ENCODE results near the gene YPEL2.

Gene YPEL2

DNA sequence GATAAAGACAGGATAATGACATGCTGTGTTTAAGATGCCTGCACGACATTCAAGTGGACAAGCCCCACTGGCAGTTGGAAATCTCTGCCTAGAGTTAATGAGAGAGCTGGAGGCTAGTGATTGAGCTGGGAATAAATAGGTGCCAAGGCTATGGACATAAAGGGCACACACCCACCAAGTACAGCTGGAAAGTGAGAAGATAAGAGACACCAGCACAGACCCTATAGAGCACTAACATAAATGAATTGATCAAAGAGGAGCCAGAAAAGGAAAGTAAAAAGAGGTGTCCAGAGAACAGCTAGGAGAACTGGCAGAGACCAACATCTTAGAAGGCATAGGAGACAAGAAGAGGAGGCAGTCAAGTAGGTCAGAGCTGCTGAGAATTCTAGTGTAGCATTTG, 101.2 kb downstream of the YPEL2 start:
- no peak for DNase-seq (ENCODE audit: insufficient read length)
- TF ChIP-seq TAF1 (IDR thresholded peaks at IDR 0.05; ENCODE audit: borderline replicate concordance, low read depth, low read length) = no peak
- TF ChIP-seq POLR2A (IDR thresholded peaks at IDR 0.05; ENCODE audit: low read depth, low read length) = no peak
- TF ChIP-seq POLR2AphosphoS5 (IDR thresholded peaks at IDR 0.05; ENCODE audit: low read depth, low read length) = no peak
- FAIRE-seq = no peak

DNA sequence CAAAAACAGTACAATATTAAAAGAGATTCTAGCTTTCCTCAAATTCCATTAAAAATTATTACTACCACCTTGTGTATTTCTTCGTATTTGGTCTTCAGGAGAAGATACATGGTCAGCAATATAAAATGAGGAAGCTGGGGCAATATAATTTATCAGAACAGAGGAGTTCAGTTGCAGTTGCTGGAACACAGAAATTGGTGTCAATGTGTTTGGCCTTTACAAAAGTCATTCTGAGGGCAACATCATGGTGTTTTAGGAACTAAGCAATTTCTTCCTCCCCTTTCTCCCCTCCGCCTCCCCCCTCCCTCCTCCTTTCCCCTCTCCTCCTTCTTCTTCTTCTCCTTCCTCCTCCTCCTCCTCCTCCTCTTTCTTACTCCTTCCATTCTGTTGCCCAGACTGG, 102.1 kb downstream of the YPEL2 start:
- DNase-seq (ENCODE audit: insufficient read length) (no peak), FAIRE-seq (no peak)
- no peak for TF ChIP-seq POLR2AphosphoS5 (IDR thresholded peaks at IDR 0.05; ENCODE audit: low read depth, low read length)
- no peak for TF ChIP-seq TAF1 (IDR thresholded peaks at IDR 0.05; ENCODE audit: borderline replicate concordance, low read depth, low read length)
- TF ChIP-seq POLR2A (IDR thresholded peaks at IDR 0.05; ENCODE audit: low read depth, low read length) = no peak

DNA sequence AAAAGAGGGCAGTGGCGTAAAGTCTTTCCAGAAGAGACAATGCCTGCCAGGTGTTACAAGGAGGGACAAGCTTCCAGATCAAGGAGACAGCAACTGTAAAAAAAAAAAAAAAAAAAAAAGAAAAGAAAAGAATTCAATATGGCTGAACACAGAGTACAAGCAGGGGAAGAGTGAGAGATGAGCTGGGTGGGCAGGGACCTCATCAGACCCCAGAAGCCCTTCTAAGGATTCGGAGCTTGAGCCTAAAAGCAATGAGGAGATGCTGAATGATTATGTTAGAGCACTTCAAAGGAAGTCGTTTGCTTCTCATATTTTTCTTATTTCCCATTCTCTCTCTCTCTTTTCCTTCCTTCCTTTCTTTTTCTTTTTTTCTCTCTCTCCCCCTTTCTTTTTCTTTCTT, 103.0 kb downstream of the YPEL2 start:
- FAIRE-seq (no peak), DNase-seq (ENCODE audit: insufficient read length) (no peak)
- TF ChIP-seq POLR2AphosphoS5 (IDR thresholded peaks at IDR 0.05; ENCODE audit: low read depth, low read length) (no peak), POLR2A (IDR thresholded peaks at IDR 0.05; ENCODE audit: low read depth, low read length) (no peak), TAF1 (IDR thresholded peaks at IDR 0.05; ENCODE audit: borderline replicate concordance, low read depth, low read length) (no peak)

DNA sequence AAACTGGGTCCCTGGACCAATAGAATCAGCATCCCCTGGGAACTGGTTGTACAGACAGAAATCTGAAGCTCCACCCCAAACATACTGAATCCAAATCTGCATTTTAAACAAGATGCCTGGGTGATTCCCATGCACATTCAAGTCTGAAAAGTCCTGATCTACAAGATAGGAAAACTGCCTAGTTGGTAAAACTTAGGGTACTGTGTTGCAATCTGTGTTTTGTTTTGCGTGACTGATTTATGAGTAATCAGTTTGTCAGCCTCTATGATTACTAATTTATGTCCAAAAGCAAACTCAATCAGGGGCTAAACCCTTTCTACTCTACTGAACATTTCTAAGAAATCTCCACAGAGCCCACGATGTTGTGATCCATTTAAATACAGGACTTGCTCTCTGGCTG, 103.8 kb downstream of the YPEL2 start:
- TF ChIP-seq POLR2A (IDR thresholded peaks at IDR 0.05; ENCODE audit: low read depth, low read length) = no peak
- no peak for TF ChIP-seq POLR2AphosphoS5 (IDR thresholded peaks at IDR 0.05; ENCODE audit: low read depth, low read length)
- TF ChIP-seq TAF1 (IDR thresholded peaks at IDR 0.05; ENCODE audit: borderline replicate concordance, low read depth, low read length) = no peak
- no peak for DNase-seq (ENCODE audit: insufficient read length)
- FAIRE-seq = no peak

DNA sequence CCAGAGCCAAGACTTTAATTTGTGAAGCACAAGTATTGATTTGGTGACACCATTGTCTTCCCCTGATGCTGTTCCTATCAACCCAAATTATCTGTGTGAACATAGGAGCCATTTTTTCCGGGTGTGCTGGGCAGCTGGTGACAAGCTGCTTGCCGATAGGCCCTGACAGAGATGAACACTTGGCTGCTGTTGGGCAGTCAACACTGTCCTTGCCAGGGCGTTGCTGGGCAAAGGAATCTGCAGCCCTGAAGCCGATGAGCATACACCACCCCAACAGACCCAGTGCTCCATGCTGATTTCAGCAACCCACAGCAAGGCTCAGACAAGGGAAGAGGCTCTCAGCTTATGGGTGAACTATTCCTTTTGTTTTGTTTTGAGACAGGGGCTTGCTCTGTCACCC, 105.4 kb downstream of the YPEL2 start:
- FAIRE-seq (no peak), DNase-seq (ENCODE audit: insufficient read length) (no peak)
- TF ChIP-seq TAF1 (IDR thresholded peaks at IDR 0.05; ENCODE audit: borderline replicate concordance, low read depth, low read length) (no peak), POLR2AphosphoS5 (IDR thresholded peaks at IDR 0.05; ENCODE audit: low read depth, low read length) (no peak), POLR2A (IDR thresholded peaks at IDR 0.05; ENCODE audit: low read depth, low read length) (no peak)

DNA sequence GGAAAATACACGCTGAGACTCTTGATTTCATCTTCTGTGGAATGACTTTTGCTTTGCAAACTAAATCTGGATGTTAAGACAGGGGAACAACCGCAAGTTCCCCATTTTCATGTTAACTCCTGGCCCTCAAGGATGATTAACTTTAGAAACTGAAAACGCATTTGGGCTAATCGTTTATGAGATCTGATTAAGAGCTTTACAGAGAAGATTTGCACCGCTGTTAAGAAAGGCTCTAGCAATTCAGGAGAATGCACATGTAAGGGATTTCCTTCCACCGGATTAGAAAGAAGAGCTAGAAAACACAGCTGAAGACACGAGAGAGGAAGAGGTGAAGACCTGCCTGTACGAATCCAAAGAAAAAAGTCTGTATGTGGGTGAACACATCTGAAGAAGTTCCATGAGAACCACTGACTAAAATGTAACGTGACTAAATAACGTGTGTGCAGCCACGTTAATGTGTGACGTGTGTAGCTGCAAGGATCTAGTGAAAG, 106.4 kb downstream of the YPEL2 start:
- FAIRE-seq = no peak
- TF ChIP-seq TAF1 (IDR thresholded peaks at IDR 0.05; ENCODE audit: borderline replicate concordance, low read depth, low read length) = no peak
- TF ChIP-seq POLR2A (IDR thresholded peaks at IDR 0.05; ENCODE audit: low read depth, low read length) = no peak
- no peak for TF ChIP-seq POLR2AphosphoS5 (IDR thresholded peaks at IDR 0.05; ENCODE audit: low read depth, low read length)
- DNase-seq (ENCODE audit: insufficient read length) = no peak

DNA sequence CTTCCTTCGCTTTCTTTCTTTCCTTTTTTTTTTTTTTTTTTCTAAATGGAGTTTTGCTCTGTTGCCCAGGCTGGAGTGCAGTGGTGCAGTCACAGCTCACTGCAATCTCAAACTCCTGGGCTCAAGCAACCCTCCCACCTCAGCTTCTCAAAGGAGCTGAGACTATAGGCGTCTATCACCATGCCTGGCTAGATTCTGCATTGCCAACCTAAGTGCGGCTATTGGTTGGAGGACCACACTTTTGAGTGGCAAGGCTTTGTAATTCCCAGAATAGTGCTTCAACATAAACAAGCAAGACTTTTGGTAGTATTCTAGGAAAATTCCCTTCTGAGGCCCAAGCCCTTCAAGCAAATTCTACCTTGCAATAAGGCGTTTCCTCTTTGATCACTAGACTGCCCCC, 107.8 kb downstream of the YPEL2 start:
- DNase-seq (ENCODE audit: insufficient read length) (no peak), FAIRE-seq (no peak)
- TF ChIP-seq POLR2A (IDR thresholded peaks at IDR 0.05; ENCODE audit: low read depth, low read length) = no peak
- no peak for TF ChIP-seq TAF1 (IDR thresholded peaks at IDR 0.05; ENCODE audit: borderline replicate concordance, low read depth, low read length)

DNA sequence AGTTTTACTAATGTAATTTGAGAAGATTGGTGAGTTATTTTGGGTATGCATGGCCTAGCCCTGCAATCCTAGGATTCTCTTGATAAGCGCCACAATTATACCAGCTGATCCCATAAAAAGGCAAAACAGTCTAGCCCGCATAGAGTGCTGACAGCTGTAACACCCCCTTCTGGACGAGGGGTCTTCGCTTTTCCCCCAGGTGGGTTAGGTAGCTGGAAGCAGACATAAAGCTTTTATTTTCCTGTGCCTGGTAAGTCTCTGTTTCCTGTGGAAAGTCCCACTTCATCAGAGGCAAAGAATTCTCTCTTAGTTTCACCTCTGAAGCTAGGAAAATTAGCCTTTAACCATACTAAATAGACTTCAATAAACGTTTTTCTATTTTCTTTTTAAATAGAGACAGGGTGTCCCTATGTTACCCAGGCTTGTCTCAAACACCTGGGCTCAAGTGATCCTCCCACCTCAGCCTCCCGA, 108.3 kb downstream of the YPEL2 start:
- DNase-seq (ENCODE audit: insufficient read length) = no peak
- TF ChIP-seq POLR2A (IDR thresholded peaks at IDR 0.05; ENCODE audit: low read depth, low read length) = no peak
- no peak for TF ChIP-seq POLR2AphosphoS5 (IDR thresholded peaks at IDR 0.05; ENCODE audit: low read depth, low read length)
- TF ChIP-seq TAF1 (IDR thresholded peaks at IDR 0.05; ENCODE audit: borderline replicate concordance, low read depth, low read length) = no peak

DNA sequence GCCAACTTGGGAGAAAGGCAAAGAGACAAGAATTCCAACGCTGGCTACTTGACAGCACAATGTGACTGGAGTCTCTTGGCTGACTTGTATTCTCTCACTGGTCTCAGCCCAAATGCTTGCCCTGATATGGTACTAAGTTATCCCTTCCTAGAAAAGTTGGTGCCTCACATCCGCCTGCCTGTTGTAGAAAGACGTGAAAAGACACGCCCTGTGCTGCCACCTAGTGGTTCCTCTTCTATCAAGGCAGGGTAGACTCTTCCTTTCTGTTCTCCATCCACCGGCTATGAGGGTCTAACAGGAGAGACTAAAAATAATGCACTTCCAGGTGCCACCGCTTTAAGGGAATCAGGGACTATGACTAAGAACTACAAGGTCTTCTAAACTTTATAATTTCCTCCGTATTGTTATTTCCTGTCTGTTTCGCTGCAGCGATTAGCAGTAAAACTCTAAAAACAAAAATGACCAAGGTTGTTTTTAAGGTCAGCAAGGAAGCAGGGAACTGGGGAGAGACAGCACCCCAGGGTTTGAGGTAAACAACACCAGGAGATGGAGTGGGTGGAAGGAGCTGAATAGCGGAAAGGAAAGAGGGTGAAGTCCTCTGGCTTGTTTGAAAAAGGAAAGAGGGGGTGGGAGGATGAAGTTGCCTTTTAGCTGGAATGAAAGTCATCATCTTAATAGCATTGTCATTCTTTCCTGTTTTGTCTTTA, 109.5 kb downstream of the YPEL2 start:
- FAIRE-seq = peak; percentile 88

More for the DNA sequence above, 108.3 kb downstream of the YPEL2 start:
- no peak for FAIRE-seq

DNA sequence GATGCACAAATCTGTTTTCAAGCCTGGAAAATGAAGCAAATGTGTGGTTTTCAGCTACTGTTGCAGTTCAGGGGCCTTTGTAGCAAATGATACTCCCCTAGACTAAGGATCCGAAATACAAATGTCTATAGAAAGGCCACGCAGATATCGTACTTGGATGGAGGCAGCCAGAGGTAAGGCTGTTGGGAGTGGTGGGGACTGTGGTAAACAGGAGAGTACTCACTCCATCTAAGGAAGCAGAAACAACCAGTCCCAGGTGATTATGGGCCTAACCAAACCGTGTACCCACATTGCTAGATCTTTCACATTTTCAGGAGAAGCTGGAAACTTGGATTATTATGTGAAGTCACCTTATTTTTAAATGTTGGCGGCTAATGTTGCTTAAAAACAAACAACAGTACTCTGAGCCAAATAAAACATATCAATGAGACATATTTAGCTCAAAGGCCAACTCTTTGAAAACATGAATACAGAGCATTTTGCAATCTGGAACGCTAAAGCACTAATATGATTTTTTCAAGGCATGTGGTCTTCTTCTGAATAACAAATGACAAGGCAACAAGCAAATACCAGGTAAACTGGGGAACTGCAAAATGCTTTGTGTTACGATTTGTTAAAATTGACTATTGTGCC, 110.1 kb downstream of the YPEL2 start:
- FAIRE-seq (no peak), DNase-seq (ENCODE audit: insufficient read length) (no peak)
- TF ChIP-seq TAF1 (IDR thresholded peaks at IDR 0.05; ENCODE audit: borderline replicate concordance, low read depth, low read length) (no peak), POLR2AphosphoS5 (IDR thresholded peaks at IDR 0.05; ENCODE audit: low read depth, low read length) (no peak), POLR2A (IDR thresholded peaks at IDR 0.05; ENCODE audit: low read depth, low read length) (no peak)

More for the DNA sequence above, 109.5 kb downstream of the YPEL2 start:
- TF ChIP-seq POLR2AphosphoS5 (IDR thresholded peaks at IDR 0.05; ENCODE audit: low read depth, low read length) (no peak), POLR2A (IDR thresholded peaks at IDR 0.05; ENCODE audit: low read depth, low read length) (no peak), TAF1 (IDR thresholded peaks at IDR 0.05; ENCODE audit: borderline replicate concordance, low read depth, low read length) (no peak)
- peak; percentile 45 for DNase-seq (ENCODE audit: insufficient read length)

DNA sequence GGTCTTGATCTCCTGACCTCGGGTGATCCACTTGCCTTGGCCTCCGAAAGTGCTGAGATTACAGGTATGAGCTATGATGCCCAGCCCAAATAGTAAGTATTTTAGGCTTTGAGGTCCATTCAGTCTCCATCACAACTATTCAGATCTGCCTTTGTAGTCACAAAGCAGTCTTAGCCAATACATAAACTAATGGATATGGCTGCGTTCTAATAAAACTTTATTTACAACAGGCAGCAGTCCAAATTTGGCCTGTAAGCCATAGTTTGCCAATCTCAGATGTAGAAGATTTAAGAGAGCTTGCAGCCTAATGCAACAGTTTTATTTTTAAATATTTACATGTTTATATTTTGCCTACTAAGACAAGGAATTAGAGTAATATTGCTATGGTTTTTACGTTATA, 111.7 kb downstream of the YPEL2 start:
- FAIRE-seq (no peak), DNase-seq (ENCODE audit: insufficient read length) (no peak)
- TF ChIP-seq TAF1 (IDR thresholded peaks at IDR 0.05; ENCODE audit: borderline replicate concordance, low read depth, low read length) (no peak), POLR2A (IDR thresholded peaks at IDR 0.05; ENCODE audit: low read depth, low read length) (no peak), POLR2AphosphoS5 (IDR thresholded peaks at IDR 0.05; ENCODE audit: low read depth, low read length) (no peak)

Data from GM12892 (cell line).